HG03280 (cell line): Measurements from ENCODE around the gene ZNF662.

Source experiments
- ATAC-seq: cut with Tn5 transposase; IDR thresholded peaks from one replicate; pipeline ENCODE4 v1.9.1; 2021; ENCODE audit warnings: mild to moderate bottlenecking, moderate library complexity; ENCODE audit not compliant: unreplicated experiment

The ZNF662 gene

GRCh38 chr3:42886294-42886822, 19.6 kb upstream of the ZNF662 start:
- ATAC-seq, result no peak

GRCh38 chr3:42887084-42887483, 18.9 kb upstream of the ZNF662 start:
- no peak for ATAC-seq

- no peak for ATAC-seq
Measured at GRCh38 chr3:42891042-42891441, 14.9 kb upstream of the ZNF662 start.

GRCh38 chr3:42892169-42892568, 13.8 kb upstream of the ZNF662 start:
- no peak for ATAC-seq

DNA sequence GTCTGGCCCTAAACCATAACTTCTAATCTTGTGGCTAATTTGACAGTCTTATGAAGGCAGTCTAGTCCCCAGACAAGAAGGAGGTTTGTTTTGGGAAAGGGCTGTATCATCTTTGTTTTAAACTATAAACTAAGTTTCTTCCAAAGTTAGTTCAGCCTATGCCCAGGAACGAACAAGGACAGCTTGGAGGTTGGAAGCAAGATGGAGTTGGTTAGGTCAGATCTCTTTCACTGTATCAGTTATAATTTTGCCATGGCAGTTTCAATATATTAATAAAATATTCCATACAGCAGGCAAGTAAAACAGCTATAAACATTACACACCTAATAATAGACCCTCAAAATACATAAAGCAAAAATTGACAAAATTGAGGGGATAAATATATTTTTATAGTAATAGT, 13.1 kb upstream of the ZNF662 start:
- ATAC-seq, result no peak

GRCh38 chr3:42894698-42895579, 11.0 kb upstream of the ZNF662 start:
- ATAC-seq, result no peak

DNA sequence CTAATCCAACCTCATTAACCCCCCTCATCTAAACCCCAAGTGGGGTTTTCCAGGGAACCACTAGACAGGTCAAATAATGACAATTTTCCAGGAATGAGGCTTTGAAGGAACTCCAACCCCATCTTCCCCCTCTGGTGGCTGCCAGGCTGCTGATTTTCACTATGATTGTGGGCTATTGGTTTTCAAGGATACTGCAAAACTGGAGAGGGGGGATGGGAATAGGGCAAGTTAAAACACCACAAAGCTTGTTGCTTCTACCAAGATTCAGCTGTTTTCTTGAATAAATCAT, 10.4 kb upstream of the ZNF662 start:
- ATAC-seq, result no peak

- no peak for ATAC-seq
Measured at GRCh38 chr3:42898896-42899675, 6.9 kb upstream of the ZNF662 start.

GRCh38 chr3:42900226-42901072, 5.5 kb upstream of the ZNF662 start:
- ATAC-seq, result no peak

- ATAC-seq, result no peak
Measured at GRCh38 chr3:42901073-42901415, 4.9 kb upstream of the ZNF662 start.

DNA sequence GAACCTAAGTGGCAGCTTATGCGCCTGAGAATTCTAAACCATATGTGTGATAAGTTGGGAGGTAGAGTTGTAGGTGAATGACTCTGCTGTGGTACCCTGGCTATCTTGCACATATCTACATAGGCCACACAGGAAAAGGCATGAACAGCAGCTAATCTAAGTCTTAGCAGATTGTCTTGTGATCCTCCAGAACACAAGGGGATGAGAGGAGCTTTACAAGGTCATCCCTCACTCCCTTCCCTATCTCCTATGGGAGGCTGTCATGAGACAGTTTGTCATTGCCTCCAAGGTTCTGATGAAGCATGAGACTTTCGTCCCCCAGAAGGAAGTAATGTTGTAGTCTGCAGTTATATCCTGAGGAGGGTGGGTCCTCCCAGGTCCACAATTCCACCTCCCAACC, 3.7 kb upstream of the ZNF662 start:
- ATAC-seq, result no peak

- no peak for ATAC-seq
Measured at GRCh38 chr3:42904076-42904475, 1.9 kb upstream of the ZNF662 start.

- no peak for ATAC-seq
Measured at GRCh38 chr3:42905740-42906069, 237 bp upstream of the ZNF662 start.

DNA sequence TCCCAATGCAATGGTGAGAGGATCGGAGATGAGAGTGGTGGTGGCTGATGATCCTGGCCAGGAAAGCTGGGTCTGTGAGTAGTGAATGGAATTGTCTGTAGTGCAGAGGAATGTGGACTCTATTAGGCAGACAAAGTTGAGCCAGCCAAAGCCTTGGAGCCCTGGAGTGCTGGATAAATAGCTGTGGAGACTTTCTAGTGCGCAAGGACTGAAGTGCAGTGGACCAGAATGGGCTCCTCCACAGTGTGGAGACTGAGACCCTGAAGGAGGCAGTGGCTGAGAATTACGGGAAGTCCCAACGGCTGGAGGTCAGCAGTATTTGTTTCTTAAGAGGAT, 874 bp downstream of the ZNF662 start:
- ATAC-seq, result no peak

GRCh38 chr3:42908675-42909074, 2.7 kb downstream of the ZNF662 start:
- ATAC-seq, result no peak

GRCh38 chr3:42911551-42911950, 5.6 kb downstream of the ZNF662 start:
- ATAC-seq, result no peak

DNA sequence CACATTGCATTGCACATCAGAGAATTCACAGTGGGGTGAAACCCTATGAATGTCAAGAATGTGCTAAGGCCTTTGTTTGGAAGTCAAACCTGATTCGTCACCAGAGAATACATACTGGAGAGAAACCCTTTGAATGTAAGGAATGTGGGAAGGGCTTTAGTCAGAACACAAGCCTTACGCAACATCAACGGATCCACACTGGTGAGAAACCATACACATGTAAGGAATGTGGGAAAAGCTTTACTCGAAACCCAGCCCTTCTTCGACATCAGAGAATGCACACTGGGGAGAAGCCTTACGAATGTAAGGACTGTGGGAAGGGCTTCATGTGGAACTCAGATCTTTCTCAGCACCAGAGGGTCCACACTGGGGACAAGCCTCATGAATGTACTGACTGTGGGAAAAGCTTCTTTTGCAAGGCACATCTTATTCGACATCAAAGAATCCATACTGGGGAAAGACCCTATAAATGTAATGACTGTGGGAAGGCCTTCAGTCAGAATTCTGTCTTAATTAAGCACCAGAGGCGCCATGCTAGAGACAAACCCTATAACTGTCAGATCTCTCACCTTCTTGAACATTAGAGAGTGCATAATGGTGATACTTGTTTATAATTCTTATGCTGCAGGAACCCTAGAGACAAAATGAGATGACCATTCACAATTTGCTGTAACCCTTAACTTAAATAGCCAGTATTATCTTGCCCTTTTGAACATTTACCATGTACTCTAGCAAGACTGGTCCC, 9.0 kb downstream of the ZNF662 start:
- no peak for ATAC-seq

GRCh38 chr3:42923606-42924005, 17.7 kb downstream of the ZNF662 start:
- ATAC-seq, result no peak

DNA sequence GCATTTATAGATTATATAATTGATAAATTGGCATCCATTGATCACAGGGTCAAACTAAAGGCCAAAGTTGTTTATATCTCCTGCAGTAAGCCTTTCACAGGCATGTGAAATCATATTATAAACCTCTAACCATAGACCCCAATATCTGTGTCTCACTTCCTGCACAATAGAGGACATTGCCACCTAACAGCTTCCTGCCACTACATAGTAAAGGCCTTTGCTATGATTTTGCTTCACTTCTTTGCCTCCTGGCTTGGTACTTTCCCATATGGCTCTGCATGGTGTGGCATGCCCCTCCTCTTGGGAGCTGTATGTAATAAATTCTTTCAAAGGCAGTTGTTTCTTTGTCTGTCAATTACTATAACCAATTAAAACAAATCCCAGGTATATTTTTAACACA, 20.4 kb downstream of the ZNF662 start:
- no peak for ATAC-seq

- no peak for ATAC-seq
Measured at GRCh38 chr3:42934111-42934510, 28.2 kb downstream of the ZNF662 start.

DNA sequence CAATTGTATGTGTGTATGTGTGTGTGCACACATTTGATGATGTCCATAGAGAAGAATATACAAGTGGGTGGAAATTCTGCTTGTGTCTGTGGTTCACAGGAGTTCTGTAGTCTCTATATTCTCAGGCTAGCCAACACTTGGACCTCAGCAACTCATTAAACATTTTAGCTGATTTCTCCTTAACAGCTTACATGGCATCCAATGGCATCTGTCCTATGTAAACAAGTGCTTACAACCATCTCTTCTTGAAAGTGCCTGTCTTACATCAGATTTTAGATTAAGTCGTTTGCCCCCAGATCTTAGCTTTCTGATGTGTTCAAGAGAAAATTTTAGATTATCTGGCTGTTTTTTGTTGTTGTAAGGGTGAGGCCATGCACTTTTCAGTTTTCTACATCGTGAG, 29.0 kb downstream of the ZNF662 start:
- no peak for ATAC-seq
